Measurements from ENCODE around the gene BEAN1. TPM values are rescaled to one million over a fixed set of nuclear protein-coding genes. Genes with fewer than 3 reads are reported as not detected.

BEAN1 gene
- total RNA-seq, 1 experiment from 2014 or later: 0.24 TPM

- H3K27ac Mint-ChIP-seq: no peak overlapping the region
- no peaks in the 10 kb centered on the region for H3K9me3 ChIP-seq (ENCODE audit: control insufficient read depth, low read depth, low read length)
- no CpG with 5 or more reads among the region's 6 CpGs for WGBS (ENCODE audit: extremely low coverage, insufficient read length, low lambda C conversion rate)
These were observed 58.3 kb downstream of the BEAN1 start for GRCh38 chr16:66485376-66485775.

More at GRCh38 chr16:66485376-66485775, 58.3 kb downstream of the BEAN1 start:
- H2BK15ac ChIP-seq (ENCODE audit: low read depth, low read length): no peak overlapping the region
- no peaks in the 10 kb centered on the region for H3K27me3 ChIP-seq (ENCODE audit: insufficient read depth, low read length)
- H2AFZ ChIP-seq (ENCODE audit: low read length): no peak overlapping the region
- Mint-ChIP-seq H3K4me1 (peaks cover 11 to 15% of the 10 kb centered on the region in 2 experiments), H3K4me3 (no peak overlapping the region), H3K27me3 (ENCODE audit: low read depth) (no peaks in the 10 kb centered on the region; the same call in none of the 2 replicates), H3K36me3 (ENCODE audit: insufficient read depth in 1 of 3, low read depth in 3 of 3) (peaks cover 0 to 10% (median 0%) of the 10 kb centered on the region in 3 experiments; a peak in 2 of 7 replicates), H3K9me3 (peaks cover 5 to 6% of the 10 kb centered on the region in 2 experiments; a peak in 4 of 5 replicates)
- H3K4me2 ChIP-seq (ENCODE audit: insufficient read depth, insufficient read length, low read length): no peak overlapping the region
- no peak for TF ChIP-seq CTCF (conservative IDR thresholded peaks at IDR 0.05)
- no peak overlapping the region for H2BK20ac ChIP-seq (ENCODE audit: low read depth, low read length, poor library complexity, severe bottlenecking)
- no peak overlapping the region for H3K9ac ChIP-seq (ENCODE audit: extremely low read depth, insufficient read length, low read length)
- no peak overlapping the region for H3T11ph ChIP-seq (ENCODE audit: low read length)
- no peaks in the 10 kb centered on the region for H3K79me1 ChIP-seq (ENCODE audit: insufficient read depth, low read depth, low read length, poor library complexity, severe bottlenecking)
- no peak overlapping the region for H2AK5ac ChIP-seq (ENCODE audit: insufficient read length, low read length)
- no peaks in the 10 kb centered on the region for H3K79me2 ChIP-seq (ENCODE audit: insufficient read depth, low read length)
- no peak overlapping the region for H3K18ac ChIP-seq (ENCODE audit: insufficient read length, low read depth, low read length)
- no peak for DNase-seq
- H3K56ac ChIP-seq (ENCODE audit: insufficient read length, low read depth, low read length): no peak overlapping the region
- H2BK12ac ChIP-seq (ENCODE audit: insufficient read length, low read depth, low read length): no peak overlapping the region
- H3K23me2 ChIP-seq (ENCODE audit: insufficient read length, low read depth, low read length, poor library complexity, severe bottlenecking): no peaks in the 10 kb centered on the region
- no peaks in the 10 kb centered on the region for H3K4me1 ChIP-seq (ENCODE audit: insufficient read depth, low read length)
- H4K91ac ChIP-seq (ENCODE audit: insufficient read length, low read depth, low read length): no peak overlapping the region
- no peak overlapping the region for H2BK120ac ChIP-seq (ENCODE audit: low read depth, low read length, poor library complexity, severe bottlenecking)
- H4K5ac ChIP-seq (ENCODE audit: insufficient read length, low read depth, low read length): no peak overlapping the region
- H3K27ac ChIP-seq (ENCODE audit: insufficient read length, low read depth, low read length): no peak overlapping the region
- H2BK5ac ChIP-seq (ENCODE audit: insufficient read length, low read length): no peak overlapping the region
- no peak overlapping the region for H3K23ac ChIP-seq (ENCODE audit: insufficient read length, low read depth, low read length)
- no peak overlapping the region for H3K4ac ChIP-seq (ENCODE audit: low read depth, low read length)
- no peaks in the 10 kb centered on the region for H4K20me1 ChIP-seq (ENCODE audit: control insufficient read depth, insufficient read depth, insufficient read length)
- H3K14ac ChIP-seq (ENCODE audit: insufficient read depth, low read length): no peak overlapping the region
- H4K8ac ChIP-seq (replicated peaks; ENCODE audit: insufficient read length, low read depth, low read length): no peak overlapping the region
